ENCODE results near the gene TLL2. TPM values are rescaled to one million over a fixed set of nuclear protein-coding genes. Genes with fewer than 3 reads are reported as not detected.

Gene TLL2
- total RNA-seq, 4 donors from 2014 or later, result 0.13 to 2.4 (median 1.8) TPM

GRCh38 chr10:96496281-96496925 lies 17.3 kb downstream of the TLL2 start:
- Histone ChIP-seq H3K27me3 (no peaks in the 10 kb centered on the region), H3K36me3 (no peaks in the 10 kb centered on the region), H3K27ac (no peak overlapping the region), H3K4me1 (no peaks in the 10 kb centered on the region), H3K4me3 (replicated peaks in 1 of 3) (no peak overlapping the region), H3K9me3 (no peaks in the 10 kb centered on the region)
- DNase-seq, result peak in 1 of 2 donors; percentile 12
- intact Hi-C loops (cut with DNase I), result no loop called here
- TF ChIP-seq CTCF (IDR thresholded peaks at IDR 0.05), result no peak
- TF ChIP-seq POLR2A (IDR thresholded peaks at IDR 0.05), result no peak
- 54 to 61% methylated on average over 6 of the region's 6 CpGs for WGBS, 2 donors

GRCh38 chr10:96495544-96495943 lies 18.2 kb downstream of the TLL2 start:
- WGBS, 2 donors, result 93 to 96% methylated on average over 6 of the region's 6 CpGs
- Histone ChIP-seq H3K36me3 (no peaks in the 10 kb centered on the region), H3K4me1 (no peaks in the 10 kb centered on the region), H3K9me3 (no peaks in the 10 kb centered on the region), H3K4me3 (replicated peaks in 1 of 3) (no peak overlapping the region), H3K27ac (no peak overlapping the region), H3K27me3 (no peaks in the 10 kb centered on the region)
- TF ChIP-seq POLR2A (IDR thresholded peaks at IDR 0.05) (no peak), CTCF (IDR thresholded peaks at IDR 0.05) (no peak)
- DNase-seq, result no peak
- intact Hi-C loops (cut with DNase I), result no loop called here

GRCh38 chr10:96494694-96495093 lies 19.0 kb downstream of the TLL2 start:
- H3K4me1 ChIP-seq, result no peaks in the 10 kb centered on the region
- DNase-seq, result no peak
- H3K36me3 ChIP-seq, result no peaks in the 10 kb centered on the region
- 89 to 95% methylated on average over 4 of the region's 4 CpGs for WGBS, 2 donors
- H3K27ac ChIP-seq, result no peak overlapping the region
- intact Hi-C loops (cut with DNase I), result no loop called here
- TF ChIP-seq CTCF (IDR thresholded peaks at IDR 0.05) (no peak), POLR2A (IDR thresholded peaks at IDR 0.05) (no peak)
- H3K27me3 ChIP-seq, result no peaks in the 10 kb centered on the region
- no peaks in the 10 kb centered on the region for H3K9me3 ChIP-seq
- H3K4me3 ChIP-seq (replicated peaks in 1 of 3), result no peak overlapping the region

- Histone ChIP-seq H3K9me3 (no peaks in the 10 kb centered on the region), H3K4me1 (no peaks in the 10 kb centered on the region), H3K36me3 (no peaks in the 10 kb centered on the region), H3K27me3 (no peaks in the 10 kb centered on the region), H3K4me3 (replicated peaks in 1 of 3) (no peak overlapping the region), H3K27ac (no peak overlapping the region)
- TF ChIP-seq POLR2A (IDR thresholded peaks at IDR 0.05) (no peak), CTCF (IDR thresholded peaks at IDR 0.05) (no peak)
- no peak for DNase-seq
- intact Hi-C loops (cut with DNase I), result no loop called here
- WGBS, 2 donors, result 89 to 93% methylated on average over 12 of the region's 12 CpGs
Observed at GRCh38 chr10:96493871-96494525, 19.7 kb downstream of the TLL2 start.

GRCh38 chr10:96493254-96493653 lies 20.5 kb downstream of the TLL2 start:
- no peaks in the 10 kb centered on the region for H3K36me3 ChIP-seq
- H3K27me3 ChIP-seq, result no peaks in the 10 kb centered on the region
- WGBS, 2 donors, result 82 to 88% methylated on average over 2 of the region's 2 CpGs
- no peak overlapping the region for H3K27ac ChIP-seq
- no peaks in the 10 kb centered on the region for H3K9me3 ChIP-seq
- DNase-seq, result no peak
- TF ChIP-seq CTCF (IDR thresholded peaks at IDR 0.05) (no peak), POLR2A (IDR thresholded peaks at IDR 0.05) (no peak)
- intact Hi-C loops (cut with DNase I), result no loop called here
- no peaks in the 10 kb centered on the region for H3K4me1 ChIP-seq
- H3K4me3 ChIP-seq (replicated peaks in 1 of 3), result no peak overlapping the region
